HepG2 (cell line): ENCODE results near the gene FLT3LG. TPM values are rescaled to one million over a fixed set of nuclear protein-coding genes. Genes with fewer than 3 reads are reported as not detected.

Source experiments
- ATAC-seq: fragments of 200-7000 bp; cut with Tn5 transposase; 3 replicates; pipeline ENCODE4 v1.9.1; 2020; ENCODE audit warnings: mild to moderate bottlenecking, moderate library complexity
- BruUV-seq: library from RNA; stranded (reverse); fragments of 400-500 nt; replicated peaks from 2 replicates; lab custom pipeline; 2021; lab: Mats Ljungman, UMichigan
- CTCF ChIA-PET: fragments of 300-600 bp; formaldehyde crosslinking; extraction: SDS; loops from one replicate; lab custom pipeline; 2021; ENCODE audit warnings: low total read pairs, inconsistent platforms, low intra/inter-chr PET ratio; lab: Yijun Ruan, JAX
- POLR2A ChIA-PET: fragments of 350-600 bp; sonication (Branson Sonifier 250); formaldehyde crosslinking; loops from one replicate; lab custom pipeline; 2020; ENCODE audit warnings: antibody characterized with exemption, inconsistent platforms; lab: Yijun Ruan, JAX
- DNase-seq: peaks from one replicate; pipeline ENCODE4 v3.0.0-alpha.2; 2015; ENCODE audit warnings: low spot score
- FAIRE-seq: peaks from 3 replicates; lab custom pipeline; 2011; peaks lifted over from hg19 to GRCh38; lab: Jason Lieb, UNC
- H2AFZ ChIP-seq: one replicate; pipeline ENCODE4 v1.6.1; 2011; ENCODE audit warnings: low read length, inconsistent platforms
- H3K27ac ChIP-seq: fragments of 300-600 bp; 3 replicates; pipeline ENCODE4 v1.8.0; 2011; ENCODE audit warnings: mixed run types, mild to moderate bottlenecking, mixed read lengths, low read length, inconsistent platforms; ENCODE audit not compliant: insufficient read depth; ENCODE audit errors: extremely low read length
- H3K27me3 ChIP-seq, 2 experiments: fragments of 200-600 bp in 1 of 2; 2 replicates in 1 of 2; 3 replicates in 1 of 2; pipeline versions ENCODE4 v1.6.0 to v1.8.0; 2011; ENCODE audit warnings: low read length in 2 of 2, mild to moderate bottlenecking in 2 of 2, moderate library complexity in 2 of 2, inconsistent platforms in 1 of 2; ENCODE audit not compliant: insufficient read depth in 2 of 2, control insufficient read depth in 1 of 2
- H3K36me3 ChIP-seq, 2 experiments: fragments of 200-600 bp in 1 of 2; replicated peaks in 1 of 2; 2 replicates in 1 of 2; 3 replicates in 1 of 2; pipeline versions ENCODE4 v1.5.1 to v1.8.0; 2011; ENCODE audit warnings: low read length in 2 of 2, inconsistent platforms in 1 of 2; ENCODE audit not compliant: insufficient read depth in 2 of 2, control insufficient read depth in 1 of 2
- H3K4me1 ChIP-seq: 2 replicates; pipeline ENCODE4 v1.5.1; 2012; ENCODE audit warnings: low read length, inconsistent platforms; ENCODE audit not compliant: insufficient read depth
- H3K4me2 ChIP-seq: 2 replicates; pipeline ENCODE4 v1.6.0; 2011; ENCODE audit warnings: low read depth, low read length, inconsistent platforms
- H3K4me3 ChIP-seq, 3 experiments: fragments of 200-600 bp in 1 of 3; sonication (generic), shearing (Covaris generic) in 1 of 3; replicated peaks in 1 of 3; 2 replicates each; pipeline ENCODE4 v1.5.1; 2011 to 2016; ENCODE audit warnings: low read length in 3 of 3, inconsistent platforms in 2 of 3, low read depth in 2 of 3, mild to moderate bottlenecking in 2 of 3, control low read depth in 1 of 3, mixed read lengths in 1 of 3; ENCODE audit not compliant: insufficient read depth in 1 of 3
- H3K79me2 ChIP-seq: one replicate; pipeline ENCODE4 v1.6.1; 2011; ENCODE audit warnings: low read length, inconsistent platforms; ENCODE audit not compliant: insufficient read depth
- H3K9ac ChIP-seq: 2 replicates; pipeline ENCODE4 v1.6.0; 2011; ENCODE audit warnings: mild to moderate bottlenecking, low read depth, low read length, inconsistent platforms; ENCODE audit not compliant: insufficient read depth
- H3K9me3 ChIP-seq: 2 replicates; pipeline ENCODE4 v1.5.1; 2012; ENCODE audit warnings: mild to moderate bottlenecking, low read length
- H4K20me1 ChIP-seq: 2 replicates; pipeline ENCODE4 v1.6.0; 2011; ENCODE audit warnings: inconsistent platforms, mild to moderate bottlenecking, low read length, moderate library complexity; ENCODE audit not compliant: insufficient read depth
- AHR ChIP-seq: IDR thresholded peaks from 2 replicates; pipeline ENCODE4 v1.6.1; 2018; ENCODE audit warnings: missing genetic modification reagents, missing compliant biosample characterization
- CHCHD3 ChIP-seq: sonication (generic); formaldehyde crosslinking; IDR thresholded peaks from 2 replicates; pipeline ENCODE4 v1.8.0; 2022; ENCODE audit warnings: mild to moderate bottlenecking, missing genetic modification reagents, moderate library complexity
- ELF1 ChIP-seq: sonication (generic); formaldehyde crosslinking; IDR thresholded peaks from 2 replicates; pipeline ENCODE4 v1.4.0; 2020; ENCODE audit warnings: missing genetic modification reagents
- KDM2A ChIP-seq: sonication (generic); formaldehyde crosslinking; IDR thresholded peaks from 2 replicates; pipeline ENCODE4 v1.4.0; 2020; ENCODE audit warnings: low read depth, missing genetic modification reagents, borderline replicate concordance
- NCOR1 ChIP-seq: fragments of 200-600 bp; sonication (generic); IDR thresholded peaks from 2 replicates; pipeline ENCODE4 v1.7.0; 2017; ENCODE audit warnings: antibody characterized with exemption, low read length, borderline replicate concordance
- PAX8 ChIP-seq: sonication (generic); formaldehyde crosslinking; IDR thresholded peaks from 2 replicates; pipeline ENCODE4 v1.8.0; 2022; ENCODE audit warnings: mild to moderate bottlenecking, missing genetic modification reagents, borderline replicate concordance
- PHF5A ChIP-seq: IDR thresholded peaks from one replicate; pipeline ENCODE4 v1.6.1; 2018; ENCODE audit warnings: low read depth, missing genetic modification reagents; ENCODE audit not compliant: unreplicated experiment
- RFX1 ChIP-seq: fragments of 450-650 bp; IDR thresholded peaks from 2 replicates; pipeline ENCODE4 v1.6.1; 2017
- SMAD1 ChIP-seq: sonication (generic); formaldehyde crosslinking; IDR thresholded peaks from 2 replicates; pipeline ENCODE4 v1.4.0; 2020; ENCODE audit warnings: missing genetic modification reagents, low read depth, mild to moderate bottlenecking, borderline replicate concordance
- SRF ChIP-seq: IDR thresholded peaks from 2 replicates; pipeline ENCODE4 v1.6.1; 2011; ENCODE audit warnings: mild to moderate bottlenecking, low read depth, low read length, moderate library complexity
- STAG1 ChIP-seq: sonication (generic); formaldehyde crosslinking; IDR thresholded peaks from 2 replicates; pipeline ENCODE4 v1.4.0; 2020; ENCODE audit warnings: missing genetic modification reagents
- ZNF446 ChIP-seq: sonication (generic); formaldehyde crosslinking; IDR thresholded peaks from 2 replicates; pipeline ENCODE4 v1.5.0; 2020; ENCODE audit warnings: mild to moderate bottlenecking, missing genetic modification reagents
- ZNF563 ChIP-seq: sonication (generic); formaldehyde crosslinking; IDR thresholded peaks from 2 replicates; pipeline ENCODE4 v1.8.0; 2022; ENCODE audit warnings: mild to moderate bottlenecking, moderate library complexity, missing genetic modification reagents
- ZNF577 ChIP-seq: sonication (generic); formaldehyde crosslinking; IDR thresholded peaks from 2 replicates; pipeline ENCODE4 v1.4.0; 2020; ENCODE audit warnings: mild to moderate bottlenecking, low read depth, missing genetic modification reagents, borderline replicate concordance
- ZSCAN21 ChIP-seq: sonication (generic); formaldehyde crosslinking; IDR thresholded peaks from 2 replicates; pipeline ENCODE4 v1.8.0; 2022; ENCODE audit warnings: mild to moderate bottlenecking, missing genetic modification reagents, moderate library complexity, borderline replicate concordance
- WGBS: methylation state at CpG from one replicate; pipeline ENCODE4 v1.1.6; 2017; ENCODE audit warnings: low lambda C conversion rate; 5-methylcytosine and 5-hydroxymethylcytosine counted together
- in situ Hi-C: cut with HindIII; loops from 2 replicates; pipeline ENCODE4 v1.10.0; 2017; ENCODE audit warnings: low pct_unique_long_range_greater_than_20kb; ENCODE audit not compliant: extremely low pct_ligation_motif_present
- intact Hi-C: fragments of 100-400 bp; cut with micrococcal nuclease; formaldehyde crosslinking; loops from one replicate; pipeline ENCODE4 v1.10.0; 2022; ENCODE audit not compliant: unreplicated experiment
- polyA plus RNA-seq, 8 experiments: library from polyadenylated mRNA; depleted of rRNA in 3 of 8; stranded (reverse) in 7 of 8; unstranded in 1 of 8; fragments of >200 nt; fragmentation: Illumina TruSeq in 4 of 8; extraction: Trizol in 4 of 8; gene quantifications; 2 replicates each; pipeline versions ENCODE4 v1.2.1 to v1.2.3, GENCODE V29; 2011 to 2016; ENCODE audit warnings: low read depth in 4 of 8, missing spikeins in 1 of 8, mixed read lengths in 1 of 8; ENCODE audit not compliant: insufficient read depth in 1 of 8
- total RNA-seq, 5 experiments: library from RNA; depleted of rRNA; stranded (reverse); fragments of >200 nt; fragmentation: Illumina TruSeq; extraction: Trizol; gene quantifications; 2 replicates each; pipeline ENCODE4 v1.2.3, GENCODE V29; 2016; ENCODE audit warnings: low read depth in 1 of 5
- TF ChIP-seq, protein P1 (sequence below): sonication (generic); formaldehyde crosslinking; IDR thresholded peaks from 2 replicates; pipeline ENCODE4 v1.8.0; 2023; ENCODE audit warnings: mild to moderate bottlenecking, missing genetic modification reagents
- TF ChIP-seq, protein P2 (sequence below): sonication (generic); formaldehyde crosslinking; IDR thresholded peaks from 2 replicates; pipeline ENCODE4 v1.8.1; 2022; ENCODE audit warnings: low read depth, mild to moderate bottlenecking, missing genetic modification reagents
- TF ChIP-seq, protein P3 (sequence below): sonication (generic); formaldehyde crosslinking; IDR thresholded peaks from 2 replicates; pipeline ENCODE4 v1.4.0; 2020; ENCODE audit warnings: mild to moderate bottlenecking, low read depth, missing genetic modification reagents
- TF ChIP-seq, protein P4 (sequence below): sonication (generic); formaldehyde crosslinking; conservative IDR thresholded peaks from 2 replicates; pipeline ENCODE4 v1.4.0; 2020; ENCODE audit warnings: missing genetic modification reagents

Gene FLT3LG
- total and polyA plus RNA-seq, 2 of the 13 experiments (the other 11 are each of a cell fraction or from before 2014, with no cell fraction given) = 1.5 to 2.6 TPM

DNA sequence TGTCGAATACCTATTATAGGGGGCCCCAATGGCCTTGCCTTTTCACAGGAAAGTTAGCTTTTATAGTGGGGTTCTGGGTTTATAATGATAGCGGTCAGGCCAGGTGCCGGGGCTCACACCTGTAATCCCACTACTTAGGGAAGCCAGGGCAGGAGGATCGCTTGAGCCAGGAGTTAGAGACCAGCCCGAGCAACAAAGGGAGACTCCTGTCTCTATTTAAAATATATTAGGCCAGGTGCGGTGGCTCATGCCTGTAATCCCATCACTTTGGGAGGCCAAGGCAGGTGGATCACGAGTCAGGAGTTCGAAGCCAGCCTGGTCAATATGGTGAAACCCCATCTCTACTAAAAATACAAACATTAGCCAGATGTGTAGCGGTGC, 29.6 kb downstream of the FLT3LG start:
- Histone ChIP-seq H4K20me1 (peaks cover 13% of the 10 kb centered on the region; the same call in 1 of the 2 replicates), H2AFZ (no peak overlapping the region)
- FAIRE-seq = no peak
- TF ChIP-seq, protein P1, sequence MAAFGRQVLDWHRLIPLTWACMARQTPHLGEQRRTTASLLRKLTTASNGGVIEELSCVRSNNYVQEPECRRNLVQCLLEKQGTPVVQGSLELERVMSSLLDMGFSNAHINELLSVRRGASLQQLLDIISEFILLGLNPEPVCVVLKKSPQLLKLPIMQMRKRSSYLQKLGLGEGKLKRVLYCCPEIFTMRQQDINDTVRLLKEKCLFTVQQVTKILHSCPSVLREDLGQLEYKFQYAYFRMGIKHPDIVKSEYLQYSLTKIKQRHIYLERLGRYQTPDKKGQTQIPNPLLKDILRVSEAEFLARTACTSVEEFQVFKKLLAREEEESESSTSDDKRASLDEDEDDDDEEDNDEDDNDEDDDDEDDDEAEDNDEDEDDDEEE (CRISPR knock-in tag) = no peak
- no peak for TF ChIP-seq ZSCAN21 (CRISPR knock-in tag)
- no peak for TF ChIP-seq PAX8 (CRISPR knock-in tag)
- TF ChIP-seq CHCHD3 (CRISPR knock-in tag) = no peak
- TF ChIP-seq KDM2A (CRISPR knock-in tag) = no peak
- TF ChIP-seq, protein P2, sequence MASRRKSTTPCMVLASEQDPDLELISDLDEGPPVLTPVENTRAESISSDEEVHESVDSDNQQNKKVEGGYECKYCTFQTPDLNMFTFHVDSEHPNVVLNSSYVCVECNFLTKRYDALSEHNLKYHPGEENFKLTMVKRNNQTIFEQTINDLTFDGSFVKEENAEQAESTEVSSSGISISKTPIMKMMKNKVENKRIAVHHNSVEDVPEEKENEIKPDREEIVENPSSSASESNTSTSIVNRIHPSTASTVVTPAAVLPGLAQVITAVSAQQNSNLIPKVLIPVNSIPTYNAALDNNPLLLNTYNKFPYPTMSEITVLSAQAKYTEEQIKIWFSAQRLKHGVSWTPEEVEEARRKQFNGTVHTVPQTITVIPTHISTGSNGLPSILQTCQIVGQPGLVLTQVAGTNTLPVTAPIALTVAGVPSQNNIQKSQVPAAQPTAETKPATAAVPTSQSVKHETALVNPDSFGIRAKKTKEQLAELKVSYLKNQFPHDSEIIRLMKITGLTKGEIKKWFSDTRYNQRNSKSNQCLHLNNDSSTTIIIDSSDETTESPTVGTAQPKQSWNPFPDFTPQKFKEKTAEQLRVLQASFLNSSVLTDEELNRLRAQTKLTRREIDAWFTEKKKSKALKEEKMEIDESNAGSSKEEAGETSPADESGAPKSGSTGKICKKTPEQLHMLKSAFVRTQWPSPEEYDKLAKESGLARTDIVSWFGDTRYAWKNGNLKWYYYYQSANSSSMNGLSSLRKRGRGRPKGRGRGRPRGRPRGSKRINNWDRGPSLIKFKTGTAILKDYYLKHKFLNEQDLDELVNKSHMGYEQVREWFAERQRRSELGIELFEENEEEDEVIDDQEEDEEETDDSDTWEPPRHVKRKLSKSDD (CRISPR knock-in tag) = no peak
- TF ChIP-seq AHR (CRISPR knock-in tag) = no peak
- no peak for TF ChIP-seq ZNF563
- no peak for TF ChIP-seq ZNF446 (CRISPR knock-in tag)
- no peak for TF ChIP-seq STAG1 (CRISPR knock-in tag)
- TF ChIP-seq, protein P3, sequence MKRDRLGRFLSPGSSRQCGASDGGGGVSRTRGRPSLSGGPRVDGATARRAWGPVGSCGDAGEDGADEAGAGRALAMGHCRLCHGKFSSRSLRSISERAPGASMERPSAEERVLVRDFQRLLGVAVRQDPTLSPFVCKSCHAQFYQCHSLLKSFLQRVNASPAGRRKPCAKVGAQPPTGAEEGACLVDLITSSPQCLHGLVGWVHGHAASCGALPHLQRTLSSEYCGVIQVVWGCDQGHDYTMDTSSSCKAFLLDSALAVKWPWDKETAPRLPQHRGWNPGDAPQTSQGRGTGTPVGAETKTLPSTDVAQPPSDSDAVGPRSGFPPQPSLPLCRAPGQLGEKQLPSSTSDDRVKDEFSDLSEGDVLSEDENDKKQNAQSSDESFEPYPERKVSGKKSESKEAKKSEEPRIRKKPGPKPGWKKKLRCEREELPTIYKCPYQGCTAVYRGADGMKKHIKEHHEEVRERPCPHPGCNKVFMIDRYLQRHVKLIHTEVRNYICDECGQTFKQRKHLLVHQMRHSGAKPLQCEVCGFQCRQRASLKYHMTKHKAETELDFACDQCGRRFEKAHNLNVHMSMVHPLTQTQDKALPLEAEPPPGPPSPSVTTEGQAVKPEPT (CRISPR knock-in tag) = no peak
- no peak for TF ChIP-seq SRF
- TF ChIP-seq ELF1 (CRISPR knock-in tag) = no peak
- TF ChIP-seq ZNF577 (CRISPR knock-in tag) = no peak
- TF ChIP-seq PHF5A (CRISPR knock-in tag) = no peak
- TF ChIP-seq RFX1 = no peak
- TF ChIP-seq NCOR1 = no peak
- no peak for TF ChIP-seq SMAD1 (CRISPR knock-in tag)
- TF ChIP-seq, protein P4, sequence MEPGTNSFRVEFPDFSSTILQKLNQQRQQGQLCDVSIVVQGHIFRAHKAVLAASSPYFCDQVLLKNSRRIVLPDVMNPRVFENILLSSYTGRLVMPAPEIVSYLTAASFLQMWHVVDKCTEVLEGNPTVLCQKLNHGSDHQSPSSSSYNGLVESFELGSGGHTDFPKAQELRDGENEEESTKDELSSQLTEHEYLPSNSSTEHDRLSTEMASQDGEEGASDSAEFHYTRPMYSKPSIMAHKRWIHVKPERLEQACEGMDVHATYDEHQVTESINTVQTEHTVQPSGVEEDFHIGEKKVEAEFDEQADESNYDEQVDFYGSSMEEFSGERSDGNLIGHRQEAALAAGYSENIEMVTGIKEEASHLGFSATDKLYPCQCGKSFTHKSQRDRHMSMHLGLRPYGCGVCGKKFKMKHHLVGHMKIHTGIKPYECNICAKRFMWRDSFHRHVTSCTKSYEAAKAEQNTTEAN = no peak

More for the DNA sequence above, 29.6 kb downstream of the FLT3LG start:
- Histone ChIP-seq H3K27me3 (no peaks in the 10 kb centered on the region), H3K27ac (no peak overlapping the region), H3K4me3 (0 out of 6 replicates have a peak overlapping the region, but pooled peaks of 1 of the 3 experiments have one; percentile 46), H3K9ac (no peak overlapping the region), H3K79me2 (no peaks in the 10 kb centered on the region), H3K36me3 (peaks cover 5 to 11% of the 10 kb centered on the region in 2 experiments; a peak in 4 of 5 replicates), H3K9me3 (no peaks in the 10 kb centered on the region), H3K4me1 (peaks cover 54% of the 10 kb centered on the region), H3K4me2 (peak overlapping the region; percentile 68)
- WGBS = 33% methylated on average over 8 of the region's 9 CpGs
- no TSS peak for BruUV-seq
- DNase-seq = no peak
- intact Hi-C loops = loop anchor here (1.0 kb wide), 1 partner anchor 67 kb away; no protein-coding TSS in a partner anchor
- in situ Hi-C loops = no loop called here
- CTCF ChIA-PET = interaction anchor here (2.5 kb wide), 1 partner anchor 43 kb away, joined by 28 read pairs; no protein-coding TSS in a partner anchor
- no peak for ATAC-seq
- POLR2A ChIA-PET = interaction anchor here (1.0 to 1.8 kb wide), 6 partner anchors 8 to 67 kb away, joined by 3 to 7 read pairs (median 4); partner anchors contain the start of genes ALDH16A1 and RPL13A
